GM21367 (cell line): ENCODE results near the gene MYH1.
"Not testable (repeated sequence)": the region's sequence is repeated elsewhere in the genome, so short reads cannot be mapped to it uniquely, and the experiment has no call there.

ENCODE experiments used
- ATAC-seq: cut with Tn5 transposase; IDR thresholded peaks from one replicate; pipeline ENCODE4 v1.9.1; 2021; ENCODE audit not compliant: unreplicated experiment

The MYH1 gene

GRCh38 chr17:10518271-10519037 is at the start of gene MYH1:
Gene MYH1 (minus strand): TSS chr17:10518542. CDS start chr17:10516642, 1,900 bp downstream.
- ATAC-seq = no peak

- no peak for ATAC-seq
These were observed 45.8 kb upstream of the MYH1 start for GRCh38 chr17:10563991-10564660.

GRCh38 chr17:10558049-10558448 is 39.7 kb upstream of the MYH1 start:
- ATAC-seq = no peak

GRCh38 chr17:10557422-10557821 is 39.1 kb upstream of the MYH1 start:
- ATAC-seq = no peak

GRCh38 chr17:10556301-10557005 is 38.1 kb upstream of the MYH1 start:
- no peak for ATAC-seq

GRCh38 chr17:10550014-10550413 is 31.7 kb upstream of the MYH1 start:
- no peak for ATAC-seq

GRCh38 chr17:10549096-10549842 is 30.9 kb upstream of the MYH1 start, which contains the start of gene MYH2:
Gene MYH2 (minus strand): TSS chr17:10549658. CDS start chr17:10547920, 1,738 bp downstream.
- ATAC-seq = no peak

GRCh38 chr17:10547351-10547750 is 29.0 kb upstream of the MYH1 start:
- ATAC-seq = no peak

- ATAC-seq = not testable (repeated sequence)
These were observed 25.1 kb upstream of the MYH1 start for GRCh38 chr17:10543486-10543885.

- ATAC-seq = not testable (repeated sequence)
These were observed 22.8 kb upstream of the MYH1 start for GRCh38 chr17:10541179-10541578.

GRCh38 chr17:10532026-10532425 is 13.7 kb upstream of the MYH1 start:
- no peak for ATAC-seq

GRCh38 chr17:10527419-10527818 is 9.1 kb upstream of the MYH1 start:
- no peak for ATAC-seq

GRCh38 chr17:10526517-10526916 is 8.2 kb upstream of the MYH1 start:
- no peak for ATAC-seq

- no peak for ATAC-seq
These were observed 4.7 kb upstream of the MYH1 start for GRCh38 chr17:10523064-10523463.

- ATAC-seq = no peak
These were observed 3.6 kb upstream of the MYH1 start for GRCh38 chr17:10521949-10522348.

- ATAC-seq = no peak
These were observed 1.7 kb downstream of the MYH1 start for GRCh38 chr17:10516638-10517037.

- ATAC-seq = no peak
These were observed 2.3 kb downstream of the MYH1 start for GRCh38 chr17:10516065-10516464.

GRCh38 chr17:10513299-10514067 is 4.9 kb downstream of the MYH1 start:
- ATAC-seq = no peak

GRCh38 chr17:10512856-10513255 is 5.5 kb downstream of the MYH1 start:
- ATAC-seq = no peak

GRCh38 chr17:10499950-10500349 is 18.4 kb downstream of the MYH1 start:
- no peak for ATAC-seq
